GM12875 (cell line): ENCODE results near the gene GJA3.
A peak's percentile ranks its signal among the peaks of the same experiment; 100 is the strongest.

Experiments used
- H3K4me3 ChIP-seq: one replicate; pipeline ENCODE4 v1.5.1; 2011; ENCODE audit warnings: low read depth, low read length, control low read depth
- CTCF ChIP-seq: IDR thresholded peaks from 2 replicates; pipeline ENCODE4 v1.5.1; 2011; ENCODE audit warnings: low read depth, mild to moderate bottlenecking, control low read depth, inconsistent platforms, low read length, moderate library complexity, borderline replicate concordance; ENCODE audit not compliant: insufficient read depth

Gene GJA3

GRCh38 chr13:20190481-20191310 is 29.8 kb upstream of the GJA3 start:
- TF ChIP-seq CTCF, result no peak
- H3K4me3 ChIP-seq, result no peak overlapping the region

GRCh38 chr13:20190076-20190475 is 29.2 kb upstream of the GJA3 start:
- H3K4me3 ChIP-seq, result no peak overlapping the region
- TF ChIP-seq CTCF, result no peak

- TF ChIP-seq CTCF, result peak; percentile 45; the same call in 1 of the 2 replicates
- no peak overlapping the region for H3K4me3 ChIP-seq
Measured at GRCh38 chr13:20188667-20189553, 28.1 kb upstream of the GJA3 start.

- no peak overlapping the region for H3K4me3 ChIP-seq
- TF ChIP-seq CTCF, result no peak
Measured at GRCh38 chr13:20186771-20187170, 25.9 kb upstream of the GJA3 start.

GRCh38 chr13:20185366-20186056 is 24.7 kb upstream of the GJA3 start:
- H3K4me3 ChIP-seq, result no peak overlapping the region
- no peak for TF ChIP-seq CTCF

- H3K4me3 ChIP-seq, result no peak overlapping the region
- TF ChIP-seq CTCF, result peak; percentile 81
Measured at GRCh38 chr13:20182231-20182846, 21.5 kb upstream of the GJA3 start.
